Neural progenitor cell (in vitro differentiated cells): ENCODE data around the gene GPHN.

Experiments used
- EZH2 ChIP-seq: fragments of 200-600 bp; sonication (generic); IDR thresholded peaks from 2 replicates; pipeline ENCODE4 v1.6.1; 2017; ENCODE audit warnings: antibody characterized with exemption, mild to moderate bottlenecking, moderate library complexity
- EZH2phosphoT487 ChIP-seq: fragments of 200-600 bp; sonication (generic); IDR thresholded peaks from 2 replicates; pipeline ENCODE4 v1.6.1; 2017; ENCODE audit warnings: antibody characterized with exemption
- TF ChIP-seq, protein P1 (sequence below): fragments of 200-600 bp; sonication (generic); IDR thresholded peaks from 2 replicates; pipeline ENCODE4 v1.5.1; 2017; ENCODE audit warnings: antibody characterized with exemption, mild to moderate bottlenecking

DNA sequence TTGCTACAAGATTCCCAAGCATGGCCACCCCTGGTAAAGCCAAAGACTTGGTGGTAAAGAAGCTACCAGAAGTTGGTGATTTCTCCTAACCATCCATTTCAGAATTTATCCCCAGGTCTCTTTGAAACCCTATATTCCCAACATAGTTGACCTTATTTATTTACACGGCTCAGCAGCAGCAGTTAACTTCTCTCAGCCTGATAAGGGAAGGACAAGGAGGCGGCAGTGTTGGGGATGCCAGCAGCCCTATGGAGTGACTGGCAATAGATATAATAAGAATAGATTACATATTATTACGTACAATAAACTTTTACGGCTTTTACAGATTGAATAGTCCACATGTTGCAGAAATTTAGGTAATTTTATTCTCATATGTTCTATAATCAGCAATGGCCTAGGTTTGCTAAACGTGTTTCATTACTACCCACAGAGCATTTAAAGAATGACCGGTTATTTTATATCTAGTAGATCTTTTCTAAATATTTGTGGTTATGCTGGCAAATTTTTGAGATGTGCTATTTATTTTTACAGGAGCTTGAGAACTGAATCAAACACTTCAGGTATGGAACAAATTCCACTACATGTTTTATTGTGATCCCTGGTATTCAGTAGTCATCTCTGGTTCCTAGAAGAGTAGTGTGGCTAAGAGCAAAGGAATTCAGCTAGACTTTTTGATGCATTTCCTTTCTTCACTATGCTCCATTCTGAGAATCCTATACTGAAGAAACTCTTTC lies 713.5 kb downstream of the GPHN start:
- TF ChIP-seq, protein P1, sequence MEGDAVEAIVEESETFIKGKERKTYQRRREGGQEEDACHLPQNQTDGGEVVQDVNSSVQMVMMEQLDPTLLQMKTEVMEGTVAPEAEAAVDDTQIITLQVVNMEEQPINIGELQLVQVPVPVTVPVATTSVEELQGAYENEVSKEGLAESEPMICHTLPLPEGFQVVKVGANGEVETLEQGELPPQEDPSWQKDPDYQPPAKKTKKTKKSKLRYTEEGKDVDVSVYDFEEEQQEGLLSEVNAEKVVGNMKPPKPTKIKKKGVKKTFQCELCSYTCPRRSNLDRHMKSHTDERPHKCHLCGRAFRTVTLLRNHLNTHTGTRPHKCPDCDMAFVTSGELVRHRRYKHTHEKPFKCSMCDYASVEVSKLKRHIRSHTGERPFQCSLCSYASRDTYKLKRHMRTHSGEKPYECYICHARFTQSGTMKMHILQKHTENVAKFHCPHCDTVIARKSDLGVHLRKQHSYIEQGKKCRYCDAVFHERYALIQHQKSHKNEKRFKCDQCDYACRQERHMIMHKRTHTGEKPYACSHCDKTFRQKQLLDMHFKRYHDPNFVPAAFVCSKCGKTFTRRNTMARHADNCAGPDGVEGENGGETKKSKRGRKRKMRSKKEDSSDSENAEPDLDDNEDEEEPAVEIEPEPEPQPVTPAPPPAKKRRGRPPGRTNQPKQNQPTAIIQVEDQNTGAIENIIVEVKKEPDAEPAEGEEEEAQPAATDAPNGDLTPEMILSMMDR, result no peak
- TF ChIP-seq EZH2, result no peak
- no peak for TF ChIP-seq EZH2phosphoT487
